ENCODE results near the gene AUTS2.

The AUTS2 gene

GRCh38 chr7:70678621-70679251, 1080.5 kb downstream of the AUTS2 start:
- DNase-seq: peak in 1 of 5 experiments; percentile 19

GRCh38 chr7:70679661-70680060, 1081.4 kb downstream of the AUTS2 start:
- DNase-seq: peak in 1 of 5 experiments; percentile 43

GRCh38 chr7:70680306-70680705, 1082.0 kb downstream of the AUTS2 start:
- no peak for DNase-seq

GRCh38 chr7:70680743-70681468, 1082.6 kb downstream of the AUTS2 start:
- no peak for DNase-seq

GRCh38 chr7:70681469-70682350, 1083.4 kb downstream of the AUTS2 start:
- DNase-seq: peak in 1 of 5 experiments; percentile 50

GRCh38 chr7:70684173-70684572, 1085.9 kb downstream of the AUTS2 start:
- DNase-seq: no peak

GRCh38 chr7:70693321-70693685, 1095.0 kb downstream of the AUTS2 start:
- no peak for DNase-seq

- DNase-seq: peak; percentile 5 to 88 (median 33)
Measured at GRCh38 chr7:70693686-70694433, 1095.6 kb downstream of the AUTS2 start.

- peak in 1 of 5 experiments; percentile 38 for DNase-seq
Measured at GRCh38 chr7:70694434-70694970, 1096.2 kb downstream of the AUTS2 start.

GRCh38 chr7:70694971-70695794, 1096.9 kb downstream of the AUTS2 start:
- no peak for DNase-seq

GRCh38 chr7:70695795-70696083, 1097.5 kb downstream of the AUTS2 start:
- DNase-seq: no peak

GRCh38 chr7:70696201-70696754, 1098.0 kb downstream of the AUTS2 start:
- DNase-seq: no peak

GRCh38 chr7:70698219-70698832, 1100.1 kb downstream of the AUTS2 start:
- peak in 1 of 5 experiments; percentile 39 for DNase-seq

- DNase-seq: no peak
Measured at GRCh38 chr7:70699271-70699670, 1101.0 kb downstream of the AUTS2 start.

- no peak for DNase-seq
Measured at GRCh38 chr7:70700055-70700940, 1102.0 kb downstream of the AUTS2 start.

- no peak for DNase-seq
Measured at GRCh38 chr7:70700941-70701425, 1102.7 kb downstream of the AUTS2 start.

GRCh38 chr7:70701477-70701876, 1103.2 kb downstream of the AUTS2 start:
- DNase-seq: no peak

GRCh38 chr7:70701991-70702390, 1103.7 kb downstream of the AUTS2 start:
- no peak for DNase-seq

GRCh38 chr7:70703785-70704184, 1105.5 kb downstream of the AUTS2 start:
- no peak for DNase-seq

All from T-helper 2 cell (primary cell).